GM13977 (cell line): ENCODE results near the gene CAMK2D.

Source experiments
- DNase-seq: peaks from one replicate; pipeline ENCODE4 v3.0.0; 2012; ENCODE audit warnings: low spot score
- CTCF ChIP-seq: IDR thresholded peaks from 2 replicates; pipeline ENCODE4 v1.5.1; 2012; ENCODE audit warnings: mild to moderate bottlenecking, control low read depth; ENCODE audit not compliant: insufficient read depth; ENCODE audit errors: extremely low read depth, missing control alignments
- in situ Hi-C: fragments of 300-500 bp; cut with MboI; formaldehyde crosslinking; loops from one replicate; pipeline ENCODE4 v1.12.0; 2022; ENCODE audit warnings: low sequenced_read_pairs, low pct_unique_long_range_greater_than_20kb, mixed read lengths, inconsistent platforms; ENCODE audit not compliant: unreplicated experiment

Gene CAMK2D

GRCh38 chr4:113404841-113405240 is 356.7 kb downstream of the CAMK2D start:
- in situ Hi-C loops, result no loop called here
- no peak for TF ChIP-seq CTCF
- no peak for DNase-seq

- no peak for DNase-seq
- in situ Hi-C loops, result no loop called here
- TF ChIP-seq CTCF, result no peak
These were observed 357.4 kb downstream of the CAMK2D start for GRCh38 chr4:113404167-113404571.
